ENCODE data around the gene TRIM8.

GRCh38 chr10:102656026-102656425 is 11.7 kb downstream of the TRIM8 start:
- no peak for TF ChIP-seq POLR2A (IDR thresholded peaks at IDR 0.05)
- TF ChIP-seq CTCF (IDR thresholded peaks at IDR 0.05), result no peak
